Measurements from ENCODE around the gene AICDA.

- TF ChIP-seq CTCF (IDR thresholded peaks at IDR 0.05; ENCODE audit: low read depth, low read length, missing input control) (no peak), GABPA (IDR thresholded peaks at IDR 0.05 in 1 of 2, conservative IDR thresholded peaks at IDR 0.05 in 1 of 2) (no peak), NR2F2 (IDR thresholded peaks at IDR 0.05) (no peak), MAX (IDR thresholded peaks at IDR 0.05) (no peak), EGR1 (IDR thresholded peaks at IDR 0.05; ENCODE audit: low read depth in 2 of 2) (no peak), RAD21 (IDR thresholded peaks at IDR 0.05) (no peak), SP1 (IDR thresholded peaks at IDR 0.05) (no peak), TAF1 (conservative IDR thresholded peaks at IDR 0.05) (no peak)
Observed at GRCh38 chr12:8622646-8623045, 10.0 kb upstream of the AICDA start.
